K562 (cell line): ENCODE measurements around the gene USH1G. TPM values are rescaled to one million over a fixed set of nuclear protein-coding genes. Genes with fewer than 3 reads are reported as not detected.

Source experiments
- ARHGAP35 ChIP-seq: fragments of 450-650 bp; IDR thresholded peaks from 2 replicates; pipeline ENCODE4 v1.6.1; 2018; ENCODE audit not compliant: partially characterized antibody
- ARID3B ChIP-seq: fragments of 250-450 bp; sonication (Bioruptor Pico); IDR thresholded peaks from 2 replicates; pipeline ENCODE4 v1.4.0; 2020; ENCODE audit warnings: borderline replicate concordance
- CBX8 ChIP-seq: fragments of 200-600 bp; sonication (generic); IDR thresholded peaks from 2 replicates; pipeline ENCODE4 v1.6.1; 2012; ENCODE audit warnings: borderline replicate concordance, mixed run types, low read depth, mild to moderate bottlenecking, moderate library complexity, mixed read lengths, low read length, control low read depth, inconsistent platforms; ENCODE audit not compliant: poor library complexity, severe bottlenecking; ENCODE audit errors: extremely low read depth
- CC2D1A ChIP-seq: fragments of 450-650 bp; IDR thresholded peaks from 2 replicates; pipeline ENCODE4 v1.6.1; 2017; ENCODE audit warnings: mild to moderate bottlenecking
- DNMT1 ChIP-seq: fragments of 450-650 bp; IDR thresholded peaks from 2 replicates; pipeline ENCODE4 v1.6.1; 2016; ENCODE audit warnings: antibody characterized with exemption, mild to moderate bottlenecking
- E2F1 ChIP-seq: sonication (generic); formaldehyde crosslinking; IDR thresholded peaks from 2 replicates; pipeline ENCODE4 v1.8.1; 2023; ENCODE audit warnings: mild to moderate bottlenecking, missing genetic modification reagents, moderate library complexity
- KDM5B ChIP-seq: fragments of 200-600 bp; sonication (generic); IDR thresholded peaks from 2 replicates; pipeline ENCODE4 v1.6.1; 2012; ENCODE audit warnings: low read depth, mild to moderate bottlenecking, moderate library complexity, low read length, control low read depth, inconsistent platforms; ENCODE audit not compliant: insufficient replicate concordance
- KHSRP ChIP-seq: fragments of 450-650 bp; IDR thresholded peaks from 2 replicates; pipeline ENCODE4 v1.6.1; 2017
- LEF1 ChIP-seq: fragments of 450-650 bp; IDR thresholded peaks from 2 replicates; pipeline ENCODE4 v1.6.1; 2016; ENCODE audit warnings: mild to moderate bottlenecking
- MECOM ChIP-seq: fragments of 250-450 bp; sonication (Bioruptor Pico); IDR thresholded peaks from 2 replicates; pipeline ENCODE4 v1.8.0; 2022; ENCODE audit warnings: inconsistent platforms
- NR2C2 ChIP-seq, 2 experiments: fragments of 200-800 bp in 1 of 2; sonication (Bioruptor generic) in 1 of 2; sonication (generic) in 1 of 2; formaldehyde crosslinking in 1 of 2; IDR thresholded peaks; 2 replicates each; pipeline versions ENCODE4 v1.6.1 to v1.8.0; 2016 to 2022; ENCODE audit warnings: mild to moderate bottlenecking in 1 of 2, missing compliant biosample characterization in 1 of 2, missing genetic modification characterization in 1 of 2, missing genetic modification reagents in 1 of 2
- POLR2G ChIP-seq: fragments of 200-400 bp; formaldehyde crosslinking; IDR thresholded peaks from 2 replicates; pipeline ENCODE4 v1.6.1; 2017; ENCODE audit warnings: low read depth, mild to moderate bottlenecking, antibody characterized with exemption, low read length, moderate library complexity
- PTBP1 ChIP-seq: fragments of 200-400 bp; formaldehyde crosslinking; IDR thresholded peaks from 2 replicates; pipeline ENCODE4 v1.6.1; 2017; ENCODE audit warnings: low read depth, low read length
- RBM15 ChIP-seq: fragments of 200-400 bp; formaldehyde crosslinking; IDR thresholded peaks from 2 replicates; pipeline ENCODE4 v1.6.1; 2018; ENCODE audit warnings: mild to moderate bottlenecking, low read length, moderate library complexity; ENCODE audit not compliant: insufficient read depth
- RFX7 ChIP-seq: fragments of 250-450 bp; sonication (Bioruptor Pico); IDR thresholded peaks from 2 replicates; pipeline ENCODE4 v1.5.1; 2021; ENCODE audit warnings: mild to moderate bottlenecking
- SMARCA5 ChIP-seq: fragments of 450-650 bp; IDR thresholded peaks from 2 replicates; pipeline ENCODE4 v1.6.1; 2016
- SNAPC5 ChIP-seq: fragments of 250-450 bp; sonication (Bioruptor Pico); IDR thresholded peaks from 2 replicates; pipeline ENCODE4 v1.8.0; 2021; ENCODE audit warnings: moderate library complexity, mild to moderate bottlenecking, inconsistent platforms
- STAT5A ChIP-seq: IDR thresholded peaks from 2 replicates; pipeline ENCODE4 v1.6.1; 2012; ENCODE audit warnings: low read length, inconsistent platforms, borderline replicate concordance
- TOE1 ChIP-seq, 2 experiments: fragments of 450-650 bp in 1 of 2; sonication (generic) in 1 of 2; formaldehyde crosslinking in 1 of 2; IDR thresholded peaks; 2 replicates each; pipeline versions ENCODE4 v1.7.1 to v1.8.0; 2016 to 2022; ENCODE audit warnings: borderline replicate concordance in 2 of 2, mild to moderate bottlenecking in 2 of 2, antibody characterized with exemption in 1 of 2, inconsistent platforms in 1 of 2, low read depth in 1 of 2, missing genetic modification reagents in 1 of 2, moderate library complexity in 1 of 2
- USF1 ChIP-seq: sonication (generic); formaldehyde crosslinking; IDR thresholded peaks from 2 replicates; pipeline ENCODE4 v1.9.0; 2022; ENCODE audit warnings: mild to moderate bottlenecking, missing genetic modification reagents
- ZNF41 ChIP-seq: fragments of 250-450 bp; sonication (Bioruptor Pico); conservative IDR thresholded peaks from 2 replicates; pipeline ENCODE4 v1.4.0; 2020; ENCODE audit warnings: mild to moderate bottlenecking
- ZNF639 ChIP-seq, 2 experiments: fragments of 200-800 bp in 1 of 2; sonication (Bioruptor generic) in 1 of 2; sonication (generic) in 1 of 2; formaldehyde crosslinking in 1 of 2; IDR thresholded peaks in 1 of 2; conservative IDR thresholded peaks in 1 of 2; 2 replicates each; pipeline versions ENCODE4 v1.5.0 to v1.6.1; 2016 to 2020; ENCODE audit warnings: missing compliant biosample characterization in 1 of 2, missing genetic modification characterization in 1 of 2, missing genetic modification reagents in 1 of 2
- polyA plus RNA-seq, 8 experiments: library from polyadenylated mRNA; depleted of rRNA in 4 of 8; stranded (reverse) in 5 of 8; unstranded in 3 of 8; fragments of >200 nt; fragmentation: Nextera tagmentation in 2 of 8; fragmentation: Illumina TruSeq in 1 of 8; extraction: Ambion mirVana in 2 of 8; extraction: Trizol in 1 of 8; gene quantifications; 2 replicates each; pipeline versions ENCODE4 v1.2.1 to v1.2.3, GENCODE V29; 2011 to 2014; ENCODE audit warnings: inconsistent platforms in 1 of 8, missing spikeins in 1 of 8
- total RNA-seq, 7 experiments: library from RNA; depleted of rRNA in 6 of 7; stranded (reverse); fragments of >200 nt in 6 of 7; fragmentation: Illumina TruSeq in 2 of 7; extraction: Trizol in 2 of 7; gene quantifications; 2 replicates each; pipeline versions ENCODE4 v1.2.1 to v1.2.3, GENCODE V29; 2011 to 2021; ENCODE audit warnings: low replicate concordance in 1 of 7

Gene USH1G
- total and polyA plus RNA-seq, 9 of the 15 experiments (the other 6 are each of a cell fraction or from before 2014, with no cell fraction given), result 0.22 to 1.00 (median 0.64) TPM; not detected in 2

- TF ChIP-seq ZNF639 (CRISPR knock-in tag; conservative IDR thresholded peaks at IDR 0.05 in 1 of 2, IDR thresholded peaks at IDR 0.05 in 1 of 2) (peak in 1 of 2 experiments; percentile 89; a peak in 2 of 4 replicates), CBX8 (no peak), DNMT1 (no peak), LEF1 (peak; percentile 90), RBM15 (no peak), KHSRP (no peak), TOE1 (IDR thresholded peaks at IDR 0.05; ENCODE audit: borderline replicate concordance) (no peak), TOE1 (CRISPR knock-in tag; IDR thresholded peaks at IDR 0.05; ENCODE audit: borderline replicate concordance, low read depth) (no peak), POLR2G (0 out of 2 replicates have a peak, but pooled peaks have one; percentile 30), USF1 (CRISPR knock-in tag) (no peak), ARID3B (CRISPR knock-in tag) (no peak), KDM5B (no peak), PTBP1 (no peak), STAT5A (no peak; the same call in 1 of the 2 replicates), RFX7 (CRISPR knock-in tag) (no peak), ZNF41 (no peak), E2F1 (CRISPR knock-in tag) (no peak), SNAPC5 (no peak), SMARCA5 (0 out of 2 replicates have a peak, but pooled peaks have one; percentile 17), ARHGAP35 (no peak), CC2D1A (no peak; the same call in 1 of the 2 replicates), NR2C2 (CRISPR knock-in tag; IDR thresholded peaks at IDR 0.05) (no peak), NR2C2 (tag; IDR thresholded peaks at IDR 0.05) (peak; percentile 85), MECOM (CRISPR knock-in tag) (peak; percentile 57; the same call in 1 of the 2 replicates)
These were observed 47.0 kb downstream of the USH1G start (continued) for GRCh38 chr17:74875977-74876593.
